NCI-H1694 treated with DMSO at 0.1 percent for 48 hours (cell line): Measurements from ENCODE around the gene TBC1D2B.

Source experiments
- DNase-seq: peaks from one replicate; lab custom pipeline; 2025; lab: John Stamatoyannopoulos, UW

Gene TBC1D2B

DNA sequence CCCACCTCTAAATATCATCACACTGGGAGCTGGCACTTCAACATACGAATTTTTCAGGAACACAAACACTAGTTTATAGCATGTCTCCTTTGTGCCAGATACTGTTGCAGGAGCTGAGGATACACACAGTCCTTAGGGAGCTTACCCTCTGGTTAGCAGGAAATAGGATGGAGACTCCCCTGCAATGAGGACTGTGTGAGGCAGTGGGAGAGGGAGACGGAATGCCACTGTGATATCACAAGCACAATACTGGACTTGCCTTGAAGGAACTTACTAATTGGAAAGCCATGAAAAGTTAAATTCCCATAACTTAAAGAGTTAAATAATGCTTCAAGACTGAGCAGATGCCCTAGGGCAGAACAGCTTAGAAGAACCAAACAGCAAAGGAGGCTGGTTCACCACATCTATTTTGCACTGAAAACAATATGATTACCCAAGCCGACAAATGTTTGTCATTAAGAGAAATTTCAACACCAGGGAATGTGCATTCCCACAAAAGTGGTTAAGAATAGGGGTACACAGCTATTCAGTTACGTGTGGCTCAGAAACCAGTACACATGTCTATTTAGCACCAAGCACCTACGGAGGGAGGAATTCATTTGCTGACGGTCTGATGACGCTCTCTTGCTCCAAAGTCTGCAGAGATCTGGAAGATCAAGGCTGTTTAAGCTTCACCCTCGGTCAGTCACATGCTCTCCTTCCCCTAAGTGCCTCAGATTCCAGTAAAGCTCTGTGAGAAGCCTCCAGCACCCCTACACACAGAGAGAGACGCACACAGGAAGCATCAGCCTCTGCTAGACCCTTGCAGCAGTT lies 5.2 kb downstream of the TBC1D2B start:
- no peak for DNase-seq

- DNase-seq = no peak
Measured at GRCh38 chr15:78071383-78071782, 6.1 kb downstream of the TBC1D2B start.

DNA sequence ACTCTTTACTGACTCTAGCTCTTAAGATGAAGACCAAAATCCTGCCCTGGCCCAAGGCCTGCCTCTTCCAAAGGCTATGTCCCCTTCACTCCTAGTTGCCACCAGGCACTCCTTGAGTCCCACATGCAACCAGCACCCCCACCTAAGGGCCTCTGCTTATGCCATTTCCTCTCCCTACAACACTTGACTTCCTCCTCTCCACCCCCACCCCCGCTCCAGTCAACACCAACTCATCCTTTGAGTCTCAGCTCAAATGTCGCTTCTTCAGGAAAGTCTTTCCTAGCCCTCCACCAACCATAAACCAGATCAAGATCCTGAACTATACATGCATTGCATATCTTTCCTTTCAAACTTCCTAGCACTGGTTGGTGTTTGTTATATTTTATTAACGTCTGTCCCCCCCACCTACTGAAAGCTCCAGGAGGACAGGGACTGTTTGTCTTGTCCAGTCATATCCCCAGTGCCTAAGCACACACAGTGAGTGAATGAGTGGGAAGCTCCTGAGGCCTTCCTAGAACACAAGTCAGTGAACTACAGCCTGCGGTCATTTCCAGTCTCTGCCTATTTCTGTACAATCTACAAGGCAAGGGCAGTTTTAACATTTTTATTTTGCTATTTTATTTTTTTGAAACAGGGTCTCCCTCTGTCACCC lies 7.3 kb downstream of the TBC1D2B start:
- DNase-seq = no peak

DNA sequence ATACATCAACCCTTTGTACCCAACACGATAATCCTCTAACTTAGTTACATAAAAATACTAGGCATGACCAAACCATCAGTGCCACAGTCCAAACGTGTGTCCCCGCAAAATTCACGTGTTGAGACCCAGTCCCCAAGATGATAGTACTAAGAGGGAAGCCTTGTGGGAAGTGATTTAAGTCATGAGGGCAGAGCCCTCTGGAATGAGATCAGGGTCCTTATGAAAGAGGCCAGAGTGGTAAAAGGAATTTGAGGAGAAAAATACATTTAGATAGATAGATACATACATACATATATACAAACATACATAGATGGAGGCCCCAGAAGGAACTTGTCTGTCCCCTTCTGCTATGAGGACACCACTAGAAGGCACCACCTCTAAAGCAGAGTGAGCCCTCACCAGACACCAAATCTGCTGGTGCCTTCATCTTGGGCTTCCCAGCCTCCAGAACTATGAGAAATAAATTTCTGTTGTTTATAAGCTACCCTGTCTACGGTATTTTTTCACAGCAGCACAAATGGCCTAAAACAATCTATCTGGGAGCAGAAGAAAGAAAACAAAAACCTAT lies 8.0 kb downstream of the TBC1D2B start:
- DNase-seq = no peak

- no peak for DNase-seq
Measured at GRCh38 chr15:78069052-78069414, 8.5 kb downstream of the TBC1D2B start.

DNA sequence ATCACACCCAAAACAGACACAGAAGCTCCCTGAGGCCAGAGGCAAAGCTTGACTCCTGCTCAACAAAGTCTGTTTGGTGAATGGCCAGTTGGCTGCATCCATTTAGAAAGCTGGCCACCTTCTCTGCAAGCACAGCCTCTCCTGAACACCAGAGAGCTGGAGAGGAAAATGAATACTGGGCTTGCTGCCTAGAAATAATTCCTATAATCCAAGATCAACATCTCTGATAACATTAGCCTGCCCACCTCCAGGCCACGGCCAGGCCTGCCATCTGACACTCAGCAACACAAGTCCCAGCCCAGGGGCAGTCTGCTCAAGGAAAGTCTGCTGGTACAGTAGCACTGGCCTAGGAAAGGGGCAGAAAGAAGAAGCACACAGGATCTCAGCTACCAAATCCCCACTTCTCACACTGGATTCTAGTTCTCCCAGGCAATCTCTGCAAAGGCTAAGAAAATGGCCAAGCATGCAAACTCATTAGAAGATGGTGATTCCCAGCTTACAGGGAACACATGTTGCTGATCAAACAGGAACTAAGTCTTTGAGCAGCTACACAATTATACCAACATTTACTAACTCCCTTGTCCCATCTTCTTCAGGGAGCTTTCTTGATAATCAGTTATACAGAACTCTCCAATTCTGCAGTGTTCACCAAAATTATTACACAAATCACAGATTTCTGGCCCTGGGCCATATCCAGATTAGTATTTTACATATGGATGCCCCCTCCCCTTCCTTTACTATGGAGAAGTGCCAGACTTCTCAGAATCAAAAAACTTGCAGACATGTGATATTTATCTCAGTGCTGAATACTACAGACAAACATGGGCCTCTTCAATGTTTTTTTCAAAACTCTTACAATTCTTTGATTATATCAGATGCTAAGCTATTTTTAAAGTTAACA lies 9.9 kb downstream of the TBC1D2B start:
- no peak for DNase-seq

DNA sequence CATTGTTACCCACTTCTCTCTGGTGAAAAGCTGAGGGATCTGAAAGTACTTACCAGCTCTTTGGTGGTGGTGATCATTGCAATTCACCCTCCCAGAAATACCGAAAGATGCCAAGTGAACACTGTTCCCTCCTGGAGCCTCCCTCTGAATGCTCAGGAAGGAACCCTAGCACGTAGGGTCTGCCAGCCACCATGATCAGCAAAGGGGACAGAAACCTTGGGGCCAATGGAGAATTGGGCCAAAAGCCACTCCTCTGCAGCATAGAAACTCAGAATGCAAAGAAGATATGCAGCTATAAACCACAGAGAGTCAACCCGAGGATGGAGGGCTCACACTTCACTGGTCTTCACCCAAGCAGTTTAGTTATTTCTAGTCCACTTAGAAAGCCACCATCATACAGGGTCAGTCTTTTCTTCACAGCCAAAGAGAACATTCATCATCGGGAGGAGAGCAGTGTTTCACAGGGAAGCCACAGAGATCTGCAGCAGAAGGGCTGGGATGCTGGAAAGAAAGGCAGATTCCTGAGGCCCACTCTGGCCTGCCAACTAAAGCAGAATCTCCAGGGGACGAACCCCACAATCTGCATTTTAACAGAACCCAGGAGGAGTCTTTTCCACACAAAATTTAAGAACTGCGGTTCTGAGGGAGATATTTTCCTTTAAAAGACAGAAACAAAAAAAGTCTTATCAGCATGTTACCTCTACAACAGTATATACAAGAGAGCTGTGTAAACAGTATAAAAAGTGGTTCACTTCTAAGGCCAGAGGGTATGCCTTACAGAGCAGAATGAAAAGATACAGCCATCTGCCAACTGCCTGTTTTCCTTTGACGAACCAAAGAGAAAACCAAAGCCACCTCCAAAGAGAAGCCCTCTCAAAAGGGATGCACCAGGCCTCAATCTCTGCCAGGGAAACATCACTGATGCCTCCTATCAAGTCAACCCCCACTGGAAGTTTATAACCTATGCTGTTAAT lies 11.3 kb downstream of the TBC1D2B start:
- no peak for DNase-seq

DNA sequence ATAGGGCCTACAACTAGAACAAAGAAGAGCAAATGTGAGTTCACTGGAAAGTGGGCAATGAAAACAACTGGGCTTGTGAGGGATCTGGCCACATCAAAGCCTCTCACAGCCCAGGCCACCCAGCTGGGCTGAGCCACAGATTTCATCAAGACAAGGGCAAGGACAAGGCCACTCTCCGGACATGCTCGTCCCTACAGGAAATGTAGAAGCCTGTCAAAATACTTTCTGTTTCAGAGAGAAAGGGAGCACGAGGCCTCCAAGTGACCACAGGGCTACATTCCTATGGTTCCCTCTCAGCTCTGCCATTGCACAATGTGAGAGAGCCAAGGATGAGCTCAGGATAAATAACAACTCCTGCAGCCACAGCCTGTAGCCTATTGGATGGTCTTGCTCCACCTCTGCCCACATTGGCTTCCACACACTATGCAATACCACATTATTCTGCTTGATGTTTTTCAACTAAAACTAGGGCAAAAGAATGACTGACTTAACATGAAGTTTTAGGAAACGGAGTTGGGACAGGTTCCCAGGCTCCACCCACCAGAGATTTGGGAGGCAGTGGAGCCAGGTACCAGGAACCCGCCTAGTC lies 12.1 kb downstream of the TBC1D2B start:
- DNase-seq = no peak

DNA sequence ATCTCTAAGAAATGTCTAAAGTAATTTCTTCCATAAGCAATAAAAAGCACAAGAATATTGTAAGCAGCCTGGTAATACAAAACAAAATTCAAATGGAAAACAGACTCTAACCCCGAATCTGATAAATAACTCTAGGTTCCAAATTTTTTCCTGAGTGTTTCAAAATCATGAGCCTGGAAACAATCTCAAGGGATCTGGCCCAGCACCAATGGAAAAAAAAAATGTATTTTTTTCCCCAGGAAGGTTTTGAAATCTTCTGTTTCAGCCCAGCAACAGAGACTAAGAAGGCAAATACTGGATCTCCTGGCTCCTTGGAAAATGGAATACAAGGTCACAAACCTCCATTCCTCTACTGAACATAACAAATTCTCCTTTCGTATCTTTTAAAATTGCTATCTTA lies 13.0 kb downstream of the TBC1D2B start:
- DNase-seq = no peak

- DNase-seq = no peak
Measured at GRCh38 chr15:78063970-78064385, 13.5 kb downstream of the TBC1D2B start.

GRCh38 chr15:78063217-78063616 lies 14.3 kb downstream of the TBC1D2B start:
- no peak for DNase-seq

DNA sequence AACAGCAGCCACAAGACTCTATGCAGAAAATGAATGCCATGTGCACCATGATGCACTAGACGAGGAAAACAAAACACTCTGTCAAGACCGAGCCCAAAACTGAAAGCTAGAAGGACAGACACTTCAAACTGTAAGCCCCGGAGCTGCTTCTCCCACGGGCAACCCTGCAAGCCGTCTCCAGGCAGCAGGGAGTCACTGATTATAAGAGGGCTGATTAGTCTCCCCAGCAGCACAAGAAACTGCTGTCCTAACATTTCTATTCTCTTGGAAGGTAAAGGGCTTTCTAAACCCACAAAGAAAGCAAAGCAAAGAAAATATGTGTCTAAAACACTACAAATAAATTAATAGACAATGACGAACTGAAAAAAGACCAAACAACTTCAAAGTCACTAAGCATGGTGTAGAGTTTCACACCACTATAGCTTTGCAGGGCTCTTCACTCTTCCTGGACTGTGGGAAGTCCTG lies 15.5 kb downstream of the TBC1D2B start:
- no peak for DNase-seq

- no peak for DNase-seq
Measured at GRCh38 chr15:78060232-78060631, 17.3 kb downstream of the TBC1D2B start.

- DNase-seq = peak; percentile 78
Measured at GRCh38 chr15:78059110-78059839, 18.2 kb downstream of the TBC1D2B start.

DNA sequence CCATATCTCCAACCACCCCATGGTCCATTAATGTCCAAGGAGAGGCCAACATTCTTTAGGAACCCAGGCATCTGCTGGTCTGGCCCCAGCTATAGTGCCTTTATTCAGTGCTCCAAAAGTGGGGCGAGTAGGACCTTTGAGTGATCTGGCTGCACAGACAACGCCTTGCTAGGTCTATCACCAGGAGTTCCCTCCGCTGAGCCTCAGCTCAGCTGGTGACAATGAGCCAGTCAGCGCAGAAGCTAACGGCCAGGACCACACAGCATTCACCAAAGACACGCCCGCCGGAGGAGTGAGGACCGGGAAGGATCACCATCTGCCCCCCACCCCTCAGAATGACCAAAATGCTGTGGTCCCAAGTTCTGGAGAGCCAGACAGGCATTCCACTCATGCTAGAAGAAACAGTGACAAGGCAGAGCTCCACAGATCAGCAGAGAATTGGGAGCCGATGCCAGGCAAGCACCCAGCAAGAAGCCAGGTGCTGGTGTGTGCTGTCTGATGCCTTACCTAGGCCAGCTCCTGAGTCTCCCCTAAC lies 19.0 kb downstream of the TBC1D2B start:
- DNase-seq = no peak

- DNase-seq = no peak
Measured at GRCh38 chr15:78057803-78058202, 19.7 kb downstream of the TBC1D2B start.

DNA sequence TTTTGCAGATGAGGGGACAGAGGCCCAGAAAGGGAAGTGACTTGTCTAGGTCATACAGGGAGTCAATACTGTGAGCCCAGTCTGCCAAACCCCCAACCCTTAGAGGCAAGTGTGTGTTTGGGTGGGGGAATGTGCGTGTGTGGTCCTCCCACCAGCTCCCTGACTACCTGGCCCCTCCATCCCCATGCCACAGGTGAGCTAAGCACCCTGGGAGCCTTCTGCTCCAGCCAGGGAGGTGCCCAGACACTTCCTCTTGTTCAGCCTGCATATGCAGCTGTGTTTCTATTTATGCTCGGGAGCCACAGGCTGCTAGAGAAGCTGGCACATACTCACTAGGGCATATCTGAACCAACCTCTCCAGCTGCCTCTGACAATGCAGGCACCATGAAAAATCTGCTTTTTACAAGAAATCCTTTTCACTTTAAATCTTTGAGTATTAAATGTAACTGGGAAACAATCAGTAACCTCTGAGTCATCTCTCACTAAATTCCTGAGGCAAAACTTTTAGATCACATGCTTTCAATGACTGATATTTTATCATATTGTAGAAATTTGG lies 20.7 kb downstream of the TBC1D2B start:
- DNase-seq = peak; percentile 48

GRCh38 chr15:78055919-78056713 lies 21.4 kb downstream of the TBC1D2B start:
- no peak for DNase-seq
